Heart left ventricle (tissue), 16 donors: Measurements from ENCODE around the gene AACS. TPM values are rescaled to one million over a fixed set of nuclear protein-coding genes. Genes with fewer than 3 reads are reported as not detected.
"Not testable (repeated sequence)": the region's sequence is repeated elsewhere in the genome, so short reads cannot be mapped to it uniquely, and the experiment has no call there.

Source experiments
- ATAC-seq, 4 donors: fragments of 200-7000 bp; cut with Tn5 transposase; one replicate each; pipeline ENCODE4 v1.9.1; 2020 to 2022; ENCODE audit warnings: moderate library complexity in 4 of 4, mild to moderate bottlenecking in 3 of 4, moderate number of reproducible peaks in 1 of 4
- DNase-seq, 5 donors: peaks; one replicate each; pipeline ENCODE4 v3.0.0-alpha.2; 2020
- H3K27ac ChIP-seq, 12 donors: fragments of 200-600 bp; sonication (generic) in 4 of 12; one replicate each; pipeline versions ENCODE4 v1.5.0 to v1.8.0; 2016 to 2022; ENCODE audit warnings: mild to moderate bottlenecking in 2 of 12
- H3K27me3 ChIP-seq, 9 donors: fragments of 200-600 bp; sonication (generic) in 2 of 9; one replicate each; pipeline versions ENCODE4 v1.5.1 to v1.8.0; 2016 to 2022; ENCODE audit warnings: mild to moderate bottlenecking in 3 of 9
- H3K36me3 ChIP-seq, 9 donors: fragments of 200-600 bp; sonication (generic) in 2 of 9; one replicate each; pipeline versions ENCODE4 v1.5.0 to v1.8.0; 2018 to 2022; ENCODE audit warnings: mild to moderate bottlenecking in 2 of 9
- H3K4me1 ChIP-seq, 12 donors: fragments of 200-600 bp; sonication (generic) in 4 of 12; one replicate each; pipeline versions ENCODE4 v1.5.0 to v1.8.0; 2016 to 2022; ENCODE audit warnings: mild to moderate bottlenecking in 3 of 12
- H3K4me3 ChIP-seq, 12 donors: fragments of 200-600 bp; sonication (generic) in 4 of 12; one replicate each; pipeline versions ENCODE4 v1.5.0 to v1.8.0; 2017 to 2022; ENCODE audit warnings: mild to moderate bottlenecking in 9 of 12, moderate library complexity in 4 of 12
- H3K9me3 ChIP-seq, 12 donors: fragments of 200-600 bp; sonication (generic) in 4 of 12; one replicate each; pipeline versions ENCODE4 v1.5.0 to v1.8.0; 2016 to 2022; ENCODE audit warnings: mild to moderate bottlenecking in 1 of 12
- CTCF ChIP-seq, 12 donors: fragments of 200-600 bp; sonication (generic) in 4 of 12; IDR thresholded peaks; one replicate each; pipeline versions ENCODE4 v1.5.0 to v1.8.0; 2018 to 2022; ENCODE audit warnings: antibody characterized with exemption in 12 of 12, mild to moderate bottlenecking in 5 of 12
- POLR2A ChIP-seq, 2 donors: fragments of 450-650 bp; IDR thresholded peaks; one replicate each; pipeline ENCODE4 v1.6.1; 2017; ENCODE audit warnings: antibody characterized with exemption in 2 of 2, mild to moderate bottlenecking in 2 of 2, moderate library complexity in 2 of 2
- WGBS, 4 donors: extraction: QIAGEN DNeasy Blood & Tissue Kit in 2 of 4; methylation state at CpG; one replicate each; pipeline versions ENCODE4 v1.1.5 to v1.1.7; 2013 to 2018; 5-methylcytosine and 5-hydroxymethylcytosine counted together
- intact Hi-C, 10 donors: fragments of 100-400 bp; cut with DNase I; formaldehyde crosslinking; loops; one replicate each; pipeline versions ENCODE4 v1.11.1 to v1.14.2; 2022
- polyA plus RNA-seq, 2 donors: library from polyadenylated mRNA; stranded (reverse); fragments of 200-250 nt; gene quantifications; one replicate each; pipeline ENCODE4 v1.2.3, GENCODE V29; 2013
- total RNA-seq, 9 donors: library from RNA; depleted of rRNA in 2 of 9; stranded (reverse); fragments of >200 nt in 2 of 9; fragmentation: NEBNext Ultra II Directional in 3 of 9; extraction: Animal tissue kit (Norgen Biotek cat#: 25700) in 3 of 9; gene quantifications; one replicate each; pipeline versions ENCODE4 v1.1.0 to v1.2.4, GENCODE V29; 2016 to 2023
- donor health status: ischemic (EF 13 %, LVEDD 7.1; RV severe dilation, severe dysfunction).
- donor health status: healthy with polysubstance abuse.
- donor health status: DM: no; HTN: yes; CAD: no.
- donor health status: DM: no; HTN: no; CAD: no.
- donor health status: ischemic (EF 25% LVEDD 6.9; RV normal size, moderate dysfunction).
- donor health status: ischemic (EF 25% LVEDD 5.7; RV mildly dilated, moderate dysfunction).
- donor health status: healthy.
- donor health status: DM: yes; HTN: yes; CAD: no.
- donor health status: ischemic (EF 35%, LVEDD 5.7; RV mildly dilated, moderate dysfunction).
- donor health status: nonischemic (EF 11% LVEDD 7.7; RV severe dilation, severe dysfunction).
- donor health status: DM: yes; HTN: yes; CAD: no.
- donor health status: PGD.
- donor health status: ischemic (EF 29% LVEDD 5.4; RV normal size, mild dysfunction).
- donor health status: nonischemic (EF 23%, LVEDD 6.1; RV moderate dilation, normal function).

Gene AACS
- total and polyA plus RNA-seq, 11 donors = 7.4 to 19.3 (median 12.4) TPM

- Histone ChIP-seq H3K36me3 (peaks cover 0 to 7% (median 1%) of the 10 kb centered on the region in 9 donors), H3K27ac (no peak overlapping the region), H3K9me3 (no peaks in the 10 kb centered on the region), H3K4me3 (no peak overlapping the region), H3K4me1 (peaks cover 0 to 37% (median 12%) of the 10 kb centered on the region in 12 donors), H3K27me3 (no peaks in the 10 kb centered on the region)
- ATAC-seq (no peak), DNase-seq (no peak)
- intact Hi-C loops = no loop called here
- WGBS, 4 donors = 91 to 95% (median 93%) methylated on average over 11 of the region's 11 CpGs
- no peak for TF ChIP-seq CTCF (IDR thresholded peaks at IDR 0.05)
- no peak for TF ChIP-seq POLR2A (IDR thresholded peaks at IDR 0.05)
Observed at GRCh38 chr12:125070661-125071390, 5.6 kb downstream of the AACS start.

- ATAC-seq = no peak
- TF ChIP-seq POLR2A (IDR thresholded peaks at IDR 0.05) (no peak), CTCF (IDR thresholded peaks at IDR 0.05) (no peak)
- H3K4me1 ChIP-seq = peaks cover 0 to 31% (median 8%) of the 10 kb centered on the region in 12 donors
- H3K4me3 ChIP-seq = no peak overlapping the region
- peaks cover 0 to 11% (median 8%) of the 10 kb centered on the region in 9 donors for H3K36me3 ChIP-seq
- H3K27me3 ChIP-seq = no peaks in the 10 kb centered on the region
- 87 to 95% (median 93%) methylated on average over 12 of the region's 12 CpGs for WGBS, 4 donors
- DNase-seq = no peak
- intact Hi-C loops = no loop called here
- H3K9me3 ChIP-seq = no peaks in the 10 kb centered on the region
- no peak overlapping the region for H3K27ac ChIP-seq
Observed at GRCh38 chr12:125071456-125071855, 6.2 kb downstream of the AACS start.

- peaks cover 0 to 21% (median 15%) of the 10 kb centered on the region in 9 donors for H3K36me3 ChIP-seq
- intact Hi-C loops = no loop called here
- no peak for ATAC-seq
Observed at GRCh38 chr12:125072496-125072895, 7.3 kb downstream of the AACS start.

GRCh38 chr12:125074294-125074693, 9.1 kb downstream of the AACS start:
- intact Hi-C loops, H3K27me3 ChIP-seq, H3K4me3 ChIP-seq, ATAC-seq, H3K27ac ChIP-seq, DNase-seq, H3K9me3 ChIP-seq: not testable (repeated sequence)
- 90 to 91% (median 91%) methylated on average over 2 of the region's 2 CpGs for WGBS, 4 donors
- Histone ChIP-seq H3K4me1 (peaks cover 0 to 12% (median 1%) of the 10 kb centered on the region in 12 donors), H3K36me3 (peaks cover 0 to 27% (median 26%) of the 10 kb centered on the region in 9 donors)

More at GRCh38 chr12:125072496-125072895, 7.3 kb downstream of the AACS start:
- H3K9me3 ChIP-seq = no peaks in the 10 kb centered on the region
- H3K4me3 ChIP-seq = no peak overlapping the region
- no peak for TF ChIP-seq POLR2A (IDR thresholded peaks at IDR 0.05)
- no peak for TF ChIP-seq CTCF (IDR thresholded peaks at IDR 0.05)
- peaks cover 0 to 22% (median 5%) of the 10 kb centered on the region in 12 donors for H3K4me1 ChIP-seq
- H3K27ac ChIP-seq = no peak overlapping the region
- DNase-seq = no peak
- H3K27me3 ChIP-seq = no peaks in the 10 kb centered on the region
- WGBS, 4 donors = 88 to 93% (median 90%) methylated on average over 2 of the region's 2 CpGs
